WI38 (cell line): ENCODE measurements around the gene MUC22.
"Not testable (repeated sequence)": the region's sequence is repeated elsewhere in the genome, so short reads cannot be mapped to it uniquely, and the experiment has no call there.

Experiments used
- H3K4me3 ChIP-seq: 2 replicates; pipeline ENCODE4 v1.5.1; 2011; ENCODE audit warnings: low read depth, mild to moderate bottlenecking, control low read depth, low read length
- CTCF ChIP-seq: IDR thresholded peaks from 2 replicates; pipeline ENCODE4 v1.5.1; 2012; ENCODE audit warnings: low read depth, mild to moderate bottlenecking, control low read depth, low read length

Gene MUC22

DNA sequence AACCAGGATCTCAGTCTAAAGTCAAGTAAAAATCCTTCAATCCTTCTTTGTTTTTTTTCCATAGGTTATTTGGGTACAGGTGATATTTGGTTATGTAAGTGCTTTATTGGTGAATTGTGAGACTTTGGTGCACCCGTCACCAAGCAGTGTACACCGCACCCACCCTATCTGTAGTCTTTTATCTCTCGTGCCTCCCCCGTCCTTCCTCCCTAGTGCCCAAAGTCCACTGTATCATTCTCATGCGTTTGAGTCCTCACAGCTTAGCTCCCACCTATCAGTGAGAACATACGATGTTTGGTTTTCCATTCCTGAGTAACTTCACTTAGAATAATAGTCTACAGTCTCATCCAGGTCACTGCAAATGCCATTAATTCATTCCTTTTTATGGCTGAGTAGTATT is 879 bp downstream of the MUC22 start:
- TF ChIP-seq CTCF = no peak
- H3K4me3 ChIP-seq = no peak overlapping the region

- no peak overlapping the region for H3K4me3 ChIP-seq
- no peak for TF ChIP-seq CTCF
These were observed 6.5 kb downstream of the MUC22 start for GRCh38 chr6:31016659-31017299.

DNA sequence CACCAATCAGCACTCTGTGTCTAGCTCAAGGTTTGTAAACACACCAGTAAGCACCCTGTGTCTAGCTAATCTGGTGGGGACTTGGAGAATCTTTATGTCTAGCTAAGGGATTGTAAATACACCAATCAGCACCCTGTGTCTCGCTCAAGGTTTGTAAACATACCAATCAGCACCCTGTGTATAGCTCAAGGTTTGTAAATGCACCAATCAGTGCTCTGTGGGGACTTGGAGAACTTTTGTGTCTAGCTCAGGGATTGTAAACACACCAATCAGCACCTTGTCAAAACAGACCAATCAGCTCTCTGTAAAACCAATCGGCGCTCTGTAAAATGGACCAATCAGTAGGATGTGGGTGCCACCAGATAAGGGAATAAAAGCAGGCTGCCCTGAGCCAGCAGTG is 7.2 kb downstream of the MUC22 start:
- H3K4me3 ChIP-seq = not testable (repeated sequence)

GRCh38 chr6:31020057-31020456 is 9.8 kb downstream of the MUC22 start:
- no peak for TF ChIP-seq CTCF
- H3K4me3 ChIP-seq = no peak overlapping the region

DNA sequence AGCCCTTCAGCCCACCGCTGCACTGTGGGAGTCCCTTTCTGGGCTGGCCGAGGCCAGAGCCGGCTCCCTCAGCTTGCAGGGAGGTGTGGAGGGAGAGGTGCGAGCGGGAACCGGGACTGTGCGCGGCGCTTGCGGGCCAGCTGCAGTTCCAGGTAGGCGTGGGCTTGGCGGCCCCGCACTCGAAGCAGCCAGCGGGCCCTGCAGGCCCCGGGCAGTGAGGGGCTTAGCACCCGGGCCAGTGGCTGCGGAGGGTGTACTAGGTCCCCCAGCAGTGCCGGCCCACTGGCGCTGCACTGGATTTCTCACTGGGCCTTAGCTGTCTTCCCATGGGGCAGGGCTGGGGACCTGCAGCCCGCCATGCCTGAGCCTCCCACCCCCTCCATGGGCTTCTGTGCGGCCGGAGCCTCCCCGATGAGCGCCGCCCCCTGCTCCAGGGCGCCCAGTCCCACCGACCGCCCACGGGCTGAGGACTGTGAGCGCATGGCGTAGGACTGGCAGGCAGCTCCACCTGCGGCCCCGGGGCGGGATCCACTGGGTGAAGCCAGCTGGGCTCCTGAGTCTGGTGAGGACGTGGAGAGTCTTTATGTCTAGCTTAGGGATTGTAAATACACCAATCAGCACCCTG is 10.5 kb downstream of the MUC22 start:
- not testable (repeated sequence) for H3K4me3 ChIP-seq

GRCh38 chr6:31021705-31022531 is 11.6 kb downstream of the MUC22 start:
- not testable (repeated sequence) for H3K4me3 ChIP-seq

- no peak for TF ChIP-seq CTCF
- no peak overlapping the region for H3K4me3 ChIP-seq
These were observed 15.3 kb downstream of the MUC22 start for GRCh38 chr6:31025595-31025994.

GRCh38 chr6:31031095-31031494 is 20.8 kb downstream of the MUC22 start:
- no peak overlapping the region for H3K4me3 ChIP-seq
- TF ChIP-seq CTCF = no peak
